ENCODE results near the gene RTCB. TPM values are rescaled to one million over a fixed set of nuclear protein-coding genes. Genes with fewer than 3 reads are reported as not detected.
A peak's percentile ranks its signal among the peaks of the same experiment; 100 is the strongest.

Gene RTCB
- polyA plus RNA-seq, 6 donors from 2014 or later: 105 to 139 (median 130) TPM

- H3K36me3 Mint-ChIP-seq: no peaks in the 10 kb centered on the region
- DNase-seq: no peak
- H3K4me3 Mint-ChIP-seq: no peak overlapping the region
- no peak for ATAC-seq (ENCODE audit: low read depth in 2 of 2)
- no peaks in the 10 kb centered on the region for H3K4me1 Mint-ChIP-seq
- no peak overlapping the region for H3K27ac Mint-ChIP-seq
- H3K9me3 Mint-ChIP-seq: peaks cover 0 to 8% (median 4%) of the 10 kb centered on the region in 7 donors
- peaks cover 11 to 37% (median 15%) of the 10 kb centered on the region in 3 donors for H3K27me3 Mint-ChIP-seq
These were observed 63.9 kb downstream of the RTCB start for GRCh38 chr22:32348031-32348611.

GRCh38 chr22:32343941-32344340 lies 68.1 kb downstream of the RTCB start:
- Mint-ChIP-seq H3K4me1 (no peaks in the 10 kb centered on the region), H3K4me3 (no peak overlapping the region), H3K9me3 (peaks cover 0 to 6% (median 3%) of the 10 kb centered on the region in 7 donors), H3K27me3 (peaks cover 35 to 58% (median 43%) of the 10 kb centered on the region in 3 donors), H3K27ac (no peak overlapping the region), H3K36me3 (no peaks in the 10 kb centered on the region)
- DNase-seq: no peak
- no peak for ATAC-seq (ENCODE audit: low read depth in 2 of 2)

- Mint-ChIP-seq H3K9me3 (peaks cover 0 to 6% (median 3%) of the 10 kb centered on the region in 7 donors), H3K4me1 (no peaks in the 10 kb centered on the region), H3K4me3 (no peak overlapping the region), H3K27ac (no peak overlapping the region), H3K36me3 (no peaks in the 10 kb centered on the region), H3K27me3 (peaks cover 41 to 59% (median 43%) of the 10 kb centered on the region in 3 donors)
- no peak for DNase-seq
- ATAC-seq (ENCODE audit: low read depth in 2 of 2): no peak
These were observed 69.1 kb downstream of the RTCB start for GRCh38 chr22:32342977-32343376.

GRCh38 chr22:32341122-32341740 lies 70.8 kb downstream of the RTCB start:
- no peak for ATAC-seq (ENCODE audit: low read depth in 2 of 2)
- H3K4me3 Mint-ChIP-seq: no peak overlapping the region
- DNase-seq: no peak
- H3K27me3 Mint-ChIP-seq: peaks cover 43 to 57% (median 43%) of the 10 kb centered on the region in 3 donors
- no peak overlapping the region for H3K27ac Mint-ChIP-seq
- H3K9me3 Mint-ChIP-seq: peaks cover 0 to 5% (median 1%) of the 10 kb centered on the region in 7 donors
- H3K4me1 Mint-ChIP-seq: no peaks in the 10 kb centered on the region
- no peaks in the 10 kb centered on the region for H3K36me3 Mint-ChIP-seq

- H3K36me3 Mint-ChIP-seq: no peaks in the 10 kb centered on the region
- H3K4me1 Mint-ChIP-seq: no peaks in the 10 kb centered on the region
- H3K27ac Mint-ChIP-seq: peak overlapping the region in 2 of 6 donors; percentile 57 to 86
These were observed 71.6 kb downstream of the RTCB start for GRCh38 chr22:32340411-32340810.

GRCh38 chr22:32339190-32340012 lies 72.6 kb downstream of the RTCB start:
- Mint-ChIP-seq H3K27me3 (peaks cover 43 to 52% (median 52%) of the 10 kb centered on the region in 3 donors), H3K36me3 (no peaks in the 10 kb centered on the region), H3K4me1 (no peaks in the 10 kb centered on the region), H3K27ac (no peak overlapping the region), H3K4me3 (no peak overlapping the region), H3K9me3 (no peaks in the 10 kb centered on the region)
- ATAC-seq (ENCODE audit: low read depth in 2 of 2) (no peak), DNase-seq (no peak)

More at GRCh38 chr22:32340411-32340810, 71.6 kb downstream of the RTCB start:
- H3K9me3 Mint-ChIP-seq: peaks cover 0 to 1% (median 0%) of the 10 kb centered on the region in 7 donors
- H3K27me3 Mint-ChIP-seq: peaks cover 43 to 48% (median 45%) of the 10 kb centered on the region in 3 donors
- ATAC-seq (ENCODE audit: low read depth in 2 of 2) (no peak), DNase-seq (no peak)
- H3K4me3 Mint-ChIP-seq: no peak overlapping the region

GRCh38 chr22:32338757-32339156 lies 73.3 kb downstream of the RTCB start:
- Mint-ChIP-seq H3K9me3 (no peaks in the 10 kb centered on the region), H3K27ac (no peak overlapping the region), H3K36me3 (no peaks in the 10 kb centered on the region), H3K27me3 (peaks cover 44 to 52% (median 50%) of the 10 kb centered on the region in 3 donors), H3K4me1 (no peaks in the 10 kb centered on the region), H3K4me3 (no peak overlapping the region)
- ATAC-seq (ENCODE audit: low read depth in 2 of 2) (no peak), DNase-seq (no peak)

Other genes with a start within 250 kb of the RTCB start
- not detected for gene RFPL2, start 207.2 kb downstream of the RTCB start, polyA plus RNA-seq (ENCODE audit: low read depth in 6 of 6)
- gene SLC5A4, start 156.9 kb downstream of the RTCB start, polyA plus RNA-seq (ENCODE audit: low read depth in 6 of 6): not detected
- gene RFPL3, start 54.4 kb downstream of the RTCB start, polyA plus RNA-seq (ENCODE audit: low read depth in 6 of 6): not detected
- gene BPIFC, start 52.2 kb upstream of the RTCB start, polyA plus RNA-seq (ENCODE audit: low read depth in 6 of 6): not detected
- 100 to 1,000 TPM; 141 to 196 (median 160) TPM for gene FBXO7, start 62.6 kb upstream of the RTCB start, polyA plus RNA-seq (ENCODE audit: low read depth in 6 of 6)